HG03565 (cell line): Measurements from ENCODE around the gene CDKL1.

Experiments
- ATAC-seq: cut with Tn5 transposase; IDR thresholded peaks from one replicate; pipeline ENCODE4 v1.9.1; 2021; ENCODE audit warnings: mild to moderate bottlenecking, moderate library complexity; ENCODE audit not compliant: unreplicated experiment

Gene CDKL1

DNA sequence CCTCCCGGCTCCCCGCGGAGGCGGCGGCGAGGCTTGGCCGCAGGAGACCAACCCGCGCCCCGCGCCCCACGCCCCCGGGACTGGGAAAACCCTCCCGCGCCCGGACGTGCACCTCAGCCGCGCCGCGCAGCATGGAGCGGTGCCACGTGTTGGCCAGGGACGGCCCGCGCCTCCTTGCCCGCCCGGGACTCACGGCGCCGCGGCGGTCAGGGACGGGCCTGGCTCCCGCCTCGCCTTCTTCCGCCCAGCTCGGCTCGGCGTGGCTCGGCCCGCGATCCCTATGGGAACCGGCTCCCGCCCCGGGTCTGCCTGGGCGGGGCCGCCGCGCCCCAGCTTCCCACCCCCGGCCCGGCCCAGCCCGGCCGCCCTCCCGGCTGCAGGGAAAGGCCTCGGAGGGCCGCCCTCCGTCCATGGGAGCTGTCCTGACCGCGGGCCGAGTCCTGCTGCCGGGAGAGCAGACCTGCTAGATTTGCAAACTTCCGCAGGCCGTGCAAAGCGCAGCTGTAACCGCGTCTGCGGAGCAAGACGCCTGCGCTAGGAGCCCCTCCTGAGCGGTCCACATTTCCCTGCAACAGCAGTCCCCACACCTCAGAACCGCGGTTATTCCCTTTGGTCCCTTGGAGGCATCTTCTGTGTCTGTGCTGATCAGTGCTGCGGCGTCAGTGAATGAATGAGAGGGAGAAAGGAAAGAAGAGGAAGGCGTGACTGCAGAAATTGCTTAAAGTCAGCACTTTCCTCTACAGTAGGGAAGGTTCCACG is at the start of gene CDKL1:
CDKL1 (minus strand) TSS at position 251 of the 759 bp plus-strand sequence. CDS start 1,013 bp downstream, outside the sequence.
- peak; percentile 38 for ATAC-seq

DNA sequence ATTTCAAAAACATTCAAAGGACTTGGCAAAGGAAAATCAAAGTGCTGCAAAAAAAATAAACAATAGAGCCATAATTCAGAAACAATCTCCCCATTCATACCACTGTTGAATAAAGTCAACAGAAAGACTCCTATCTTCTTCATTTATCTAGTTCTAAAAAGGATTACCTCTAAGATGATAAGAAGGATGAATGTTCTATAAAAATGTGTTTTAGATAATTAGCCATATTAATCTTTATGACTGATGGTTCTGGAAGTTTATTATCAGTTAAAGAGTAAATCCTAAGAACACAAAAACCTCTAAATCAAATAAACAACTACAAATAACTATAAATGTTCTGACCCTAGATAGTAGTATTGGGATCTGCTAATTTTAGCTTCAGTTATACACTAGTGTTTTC is 37.8 kb upstream of the CDKL1 start:
- ATAC-seq = no peak

DNA sequence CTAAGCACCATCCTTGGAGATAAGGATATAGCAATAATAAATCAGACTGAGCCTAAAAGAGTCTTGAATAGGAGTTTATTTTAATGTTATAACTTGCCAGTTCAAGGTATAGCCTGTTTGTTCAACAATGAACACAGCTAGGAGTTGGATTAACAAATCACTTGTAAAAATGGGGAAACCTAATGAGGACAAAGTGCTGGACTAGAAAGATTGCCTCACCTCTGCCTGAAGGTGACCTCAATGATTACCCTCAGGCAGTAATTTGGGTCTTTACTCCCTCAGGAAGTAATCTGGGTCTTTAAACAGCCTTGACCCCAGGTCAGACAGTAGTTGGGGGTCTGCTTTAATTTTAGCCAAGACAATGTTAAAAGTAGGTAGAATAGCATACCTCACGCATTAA is 35.5 kb upstream of the CDKL1 start:
- no peak for ATAC-seq

DNA sequence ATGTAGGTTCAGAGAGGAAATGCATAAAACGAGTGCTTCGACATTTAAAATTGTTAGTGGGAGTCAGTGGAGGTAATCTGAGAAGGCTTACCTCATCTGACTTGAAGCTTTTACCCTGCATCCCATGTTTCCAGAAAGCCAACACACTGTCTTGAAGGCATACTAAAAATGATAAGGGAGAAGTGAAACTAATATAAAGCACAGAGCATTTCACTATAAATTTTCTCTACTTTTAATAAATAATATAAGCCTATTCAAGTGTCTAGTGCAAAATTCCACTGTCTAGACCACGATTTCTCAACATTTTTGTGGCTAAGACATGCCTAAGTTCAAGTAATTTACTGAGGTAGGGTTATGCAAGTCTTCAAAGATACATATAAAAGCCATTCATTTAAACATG is 29.1 kb upstream of the CDKL1 start:
- no peak for ATAC-seq

DNA sequence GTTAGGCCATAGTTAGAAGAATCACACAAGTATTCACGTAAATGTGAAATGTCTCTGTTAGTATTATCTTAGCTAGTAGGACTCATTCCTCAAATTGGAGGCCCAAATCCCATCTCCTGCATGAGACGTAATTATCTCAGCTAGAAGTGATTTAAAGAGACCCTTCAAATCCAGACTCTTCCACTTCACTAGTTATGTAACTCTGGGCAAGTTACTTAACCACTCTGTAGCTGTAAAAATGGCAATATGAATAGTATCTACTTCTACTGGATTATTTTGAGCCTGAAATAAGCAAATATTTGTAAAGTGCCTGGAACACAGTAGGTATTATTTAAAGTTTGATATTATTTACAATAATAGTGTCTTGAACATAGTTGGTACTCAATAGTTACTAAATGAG is 28.4 kb upstream of the CDKL1 start:
- ATAC-seq = no peak

DNA sequence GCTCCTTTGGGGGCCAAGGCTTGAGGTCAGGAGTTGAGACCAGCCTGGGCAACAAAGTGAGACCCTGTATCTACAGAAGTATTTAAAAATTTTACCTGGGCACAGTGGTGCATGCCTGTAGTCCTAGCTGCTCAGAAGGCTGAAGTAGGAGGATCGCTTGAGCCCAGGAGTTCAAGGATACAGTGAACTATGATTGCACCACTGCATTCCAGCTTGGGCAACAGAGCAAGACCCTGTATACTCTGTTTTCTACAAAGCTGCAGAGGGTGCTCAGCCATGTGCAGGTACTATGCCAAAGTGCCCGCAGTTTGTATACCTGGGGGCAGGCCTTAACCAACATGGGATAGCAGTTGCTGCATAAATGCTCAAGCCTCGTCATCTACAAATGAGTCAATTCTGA is 26.8 kb upstream of the CDKL1 start:
- ATAC-seq = no peak

DNA sequence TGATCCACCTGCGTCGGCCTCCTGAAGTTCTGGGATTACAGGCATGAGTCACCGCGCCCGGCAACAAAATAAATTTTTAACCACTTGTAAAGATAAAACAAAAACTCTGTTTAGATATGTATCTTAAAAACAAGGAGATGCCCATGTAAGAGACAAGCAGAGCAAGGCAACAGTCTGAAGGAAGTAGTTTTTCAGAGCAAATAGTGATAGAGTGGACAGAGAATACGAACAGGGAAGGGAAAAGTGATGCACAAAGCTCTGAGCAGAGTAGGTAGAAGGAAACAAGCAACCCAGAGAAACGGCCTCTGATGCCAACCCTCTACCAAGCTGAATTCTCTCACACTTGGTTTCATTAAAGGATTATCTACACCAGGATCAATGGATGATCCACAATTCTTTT is 24.8 kb upstream of the CDKL1 start:
- no peak for ATAC-seq

DNA sequence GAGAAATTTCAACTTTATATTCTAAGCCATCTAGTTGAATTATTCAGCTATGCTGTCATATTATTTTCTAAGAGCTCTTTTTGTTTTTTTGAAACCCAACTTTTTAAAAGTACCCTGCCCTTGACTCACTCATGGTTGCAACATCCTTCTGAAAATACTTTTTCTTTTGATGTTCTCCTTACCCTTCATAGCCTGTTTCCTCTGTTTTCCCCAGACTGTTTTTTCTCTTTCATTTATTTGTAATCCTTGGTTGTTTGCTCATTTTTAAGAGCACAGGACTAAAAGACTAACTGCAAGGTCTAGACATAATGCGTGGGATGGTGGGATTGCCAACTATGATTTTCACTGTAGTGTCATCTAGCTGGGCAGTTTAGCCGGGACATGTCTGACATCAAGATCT is 21.2 kb upstream of the CDKL1 start:
- no peak for ATAC-seq

DNA sequence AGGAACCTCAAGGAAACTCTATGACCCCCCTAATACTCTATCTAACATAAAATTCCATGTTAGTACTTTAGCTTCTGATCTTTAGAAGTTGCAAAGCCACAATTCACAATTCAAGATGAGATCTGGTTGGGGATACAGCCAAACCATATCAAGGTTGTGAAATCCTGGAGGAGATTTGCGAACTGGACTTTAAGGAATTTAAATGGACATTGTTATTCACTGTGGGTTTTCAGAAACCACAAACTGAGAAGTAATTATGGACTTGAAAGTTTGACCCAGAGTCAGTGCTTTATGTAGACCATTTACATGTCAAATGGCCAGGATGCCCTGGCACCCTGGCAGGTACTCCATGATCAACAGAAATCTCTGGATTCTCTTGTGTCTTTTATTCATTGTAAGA is 14.2 kb upstream of the CDKL1 start:
- ATAC-seq = no peak

DNA sequence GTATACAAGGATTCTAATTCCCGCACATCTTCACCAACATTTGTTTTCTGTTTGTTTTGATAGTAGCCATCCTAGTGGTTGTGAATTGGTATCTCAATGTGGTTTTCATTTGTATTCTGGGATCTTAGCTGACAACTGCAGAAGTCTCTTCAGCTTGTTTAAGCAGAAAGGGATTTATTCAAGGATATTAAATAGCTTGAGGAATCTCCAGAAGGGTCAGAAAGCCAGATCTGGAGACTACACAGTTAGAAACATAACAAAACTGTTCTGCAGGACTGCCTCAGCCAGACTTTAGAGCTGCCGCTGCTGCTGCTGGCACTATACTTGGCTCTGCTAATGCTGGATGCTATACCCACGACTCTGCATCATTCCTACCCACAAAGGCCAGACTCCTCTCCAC is 13.4 kb upstream of the CDKL1 start:
- ATAC-seq = no peak

DNA sequence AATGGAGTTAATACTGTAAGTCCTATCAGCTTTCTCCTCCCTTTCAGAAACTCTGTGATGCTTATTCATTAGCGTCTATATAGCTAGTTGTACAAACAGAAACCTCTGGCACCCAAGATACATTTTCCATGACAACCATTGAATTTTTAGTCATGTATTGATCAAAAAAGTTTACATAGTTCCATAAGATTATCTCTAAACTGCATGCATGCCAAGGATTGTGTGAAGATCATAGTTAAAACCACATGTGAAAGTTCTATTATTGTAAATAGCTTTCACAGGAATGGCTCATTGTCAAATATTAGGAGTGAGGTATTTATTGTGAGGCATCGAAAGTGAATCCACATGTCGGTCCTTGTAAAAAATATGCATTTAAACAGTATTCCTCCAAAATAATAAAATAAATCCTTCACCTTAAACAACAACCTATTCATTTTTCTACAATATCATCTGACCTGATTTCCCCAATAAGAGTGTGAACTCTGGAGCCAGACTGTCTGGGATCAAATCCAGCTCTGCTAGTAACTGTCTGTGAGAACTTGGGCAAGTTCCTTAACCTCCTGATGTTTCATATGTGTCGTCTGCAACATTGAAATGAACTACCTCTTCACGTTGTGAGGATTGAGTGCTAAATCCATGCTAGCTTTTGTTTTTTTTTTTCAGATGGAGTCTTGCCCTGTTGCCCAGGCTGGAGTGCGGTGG is 10.6 kb upstream of the CDKL1 start:
- ATAC-seq = no peak

DNA sequence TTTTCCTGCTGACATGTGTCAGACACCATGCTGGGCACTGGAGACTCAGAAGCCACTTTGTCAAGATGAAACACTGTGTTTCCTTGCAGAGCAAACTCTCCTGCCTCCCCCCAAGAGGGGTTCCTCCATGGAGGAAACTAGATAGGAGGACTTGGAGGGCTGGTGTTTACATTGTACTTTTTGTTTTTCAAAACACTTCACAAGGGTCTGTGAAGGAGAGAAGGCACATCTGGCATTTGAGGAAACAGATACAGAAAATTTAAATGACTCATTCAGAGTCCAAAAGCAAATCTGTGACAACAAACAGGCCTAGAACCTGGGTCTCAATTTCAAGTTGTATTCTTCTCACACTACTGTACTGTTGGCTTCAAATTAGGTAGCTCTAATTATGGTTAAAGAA is 6.7 kb upstream of the CDKL1 start:
- ATAC-seq = no peak

DNA sequence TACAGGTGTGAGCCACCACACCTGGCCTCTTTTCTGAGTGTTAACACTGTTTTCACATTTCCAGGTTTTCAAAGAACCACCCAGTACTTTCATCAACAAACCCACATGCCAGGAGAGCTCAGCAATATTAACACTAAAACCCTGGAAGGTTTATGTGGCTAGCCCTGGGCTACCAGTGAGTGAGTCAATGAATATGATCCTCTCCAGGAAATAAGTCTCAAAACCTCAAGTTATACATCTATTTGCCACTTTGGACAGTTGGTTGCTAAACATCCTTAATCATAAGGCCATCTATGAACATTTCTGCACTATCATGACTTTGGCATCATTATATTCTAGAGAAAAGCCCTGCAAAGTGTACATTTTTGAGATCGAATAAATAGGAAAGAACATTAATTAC is 6.3 kb upstream of the CDKL1 start:
- ATAC-seq = no peak

DNA sequence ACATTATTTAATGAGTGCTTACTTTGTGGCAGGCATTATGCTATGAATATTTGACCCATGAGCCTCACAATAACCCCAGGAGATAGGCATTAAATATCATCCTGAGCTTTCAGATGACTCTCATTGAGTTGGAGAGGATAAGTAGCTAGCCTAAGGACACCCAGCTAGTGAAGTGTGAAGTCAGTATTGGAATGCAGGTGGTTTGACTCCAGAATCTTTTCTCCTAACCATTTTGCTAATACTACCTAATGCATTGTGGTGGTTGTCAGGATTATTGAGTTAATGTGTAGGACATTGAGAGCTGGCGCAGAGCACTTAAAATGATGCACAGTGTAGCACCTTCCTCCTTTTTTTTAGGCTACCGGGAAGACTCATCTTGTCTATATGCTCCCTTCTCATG is 3.8 kb upstream of the CDKL1 start:
- no peak for ATAC-seq

DNA sequence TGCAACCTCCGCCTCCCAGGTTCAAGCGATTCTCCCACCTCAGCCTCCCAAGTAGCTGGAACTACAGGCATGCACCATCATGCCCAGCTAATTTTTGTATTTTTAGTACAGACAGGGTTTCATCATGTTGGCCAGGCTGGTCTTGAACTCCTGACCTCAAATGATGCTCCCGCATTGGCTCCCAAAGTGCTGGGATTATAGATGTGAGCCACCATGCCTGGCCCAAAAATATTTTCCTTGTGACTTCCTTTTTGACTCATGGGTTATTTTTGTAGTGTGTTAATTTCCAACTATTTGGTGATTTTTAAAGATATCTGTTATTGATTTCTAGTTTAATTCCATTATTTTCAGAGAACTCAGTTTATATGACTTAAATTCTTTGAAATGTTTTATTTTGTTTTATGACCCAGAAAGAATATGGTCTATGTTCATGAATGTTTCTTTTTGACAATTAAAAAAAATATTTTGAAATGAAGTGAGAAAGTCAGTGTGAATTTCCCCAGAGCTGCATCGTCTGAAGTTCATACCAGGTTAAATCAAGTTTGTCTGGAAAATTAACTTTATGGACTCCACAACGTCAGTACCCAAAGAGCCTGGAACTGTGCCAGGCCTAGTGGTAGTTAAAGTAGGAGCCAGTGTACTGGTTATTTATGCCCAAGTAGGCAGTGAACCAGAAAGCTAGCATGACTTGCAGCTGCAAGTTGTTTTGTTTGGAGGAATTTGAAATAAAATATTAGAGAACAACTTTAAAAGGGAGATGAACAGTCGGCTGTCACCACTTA is 2.8 kb upstream of the CDKL1 start:
- no peak for ATAC-seq

DNA sequence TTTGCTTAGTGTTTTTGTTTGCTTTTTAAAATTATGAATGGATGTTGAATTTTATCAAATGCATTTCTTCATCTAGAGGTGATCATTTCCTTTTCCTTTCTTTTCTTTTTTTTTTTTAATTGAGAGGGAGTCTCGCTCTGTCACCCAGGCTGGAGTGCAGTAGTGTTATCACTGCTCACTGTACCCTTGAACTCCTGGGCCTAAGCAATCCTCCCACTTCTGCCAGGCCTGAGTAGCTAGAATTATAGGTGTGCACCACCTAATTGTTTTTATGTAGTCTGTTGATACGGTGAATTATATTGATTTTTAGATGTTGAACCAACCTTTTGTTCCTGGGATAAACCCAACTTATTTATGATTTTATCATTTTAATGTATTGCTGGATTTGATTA is 1.5 kb upstream of the CDKL1 start:
- no peak for ATAC-seq

DNA sequence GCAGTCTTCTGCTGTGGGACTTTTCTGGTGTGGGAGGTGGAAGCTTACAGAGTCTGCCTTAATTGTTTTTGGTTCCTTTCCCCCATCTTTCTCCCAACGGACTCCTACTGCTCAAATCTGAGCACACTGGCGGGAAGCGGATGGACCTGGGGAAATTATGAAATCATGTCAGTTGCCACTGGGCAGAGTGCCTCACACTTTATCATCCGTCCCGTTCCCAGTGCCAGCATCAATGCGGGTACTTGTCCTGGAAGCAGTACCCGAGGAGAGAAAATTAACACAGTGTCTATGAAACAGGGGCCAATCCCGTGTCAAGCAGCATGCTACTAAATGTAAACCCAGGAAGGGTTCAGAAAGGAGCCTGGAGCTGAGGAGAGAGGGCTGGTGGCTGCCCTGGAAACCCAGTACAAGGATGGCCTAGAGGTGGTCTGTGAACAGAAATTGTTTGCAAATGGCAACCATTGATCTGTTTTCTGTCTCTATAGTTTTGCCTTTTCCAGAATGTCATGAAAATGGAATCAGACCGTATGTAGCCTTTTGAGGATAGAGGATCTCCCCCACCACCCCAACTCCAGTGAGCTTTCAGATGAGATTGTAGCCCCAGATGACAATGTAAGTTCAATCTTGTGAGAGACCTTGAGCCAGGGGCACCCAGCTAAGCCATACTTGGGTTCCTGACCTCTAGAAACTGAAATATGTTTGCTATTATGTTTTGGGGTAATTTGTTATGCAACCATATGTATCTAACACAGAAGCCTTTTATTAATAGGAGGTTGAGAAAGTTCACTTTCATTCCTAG is 908 bp upstream of the CDKL1 start:
- no peak for ATAC-seq

DNA sequence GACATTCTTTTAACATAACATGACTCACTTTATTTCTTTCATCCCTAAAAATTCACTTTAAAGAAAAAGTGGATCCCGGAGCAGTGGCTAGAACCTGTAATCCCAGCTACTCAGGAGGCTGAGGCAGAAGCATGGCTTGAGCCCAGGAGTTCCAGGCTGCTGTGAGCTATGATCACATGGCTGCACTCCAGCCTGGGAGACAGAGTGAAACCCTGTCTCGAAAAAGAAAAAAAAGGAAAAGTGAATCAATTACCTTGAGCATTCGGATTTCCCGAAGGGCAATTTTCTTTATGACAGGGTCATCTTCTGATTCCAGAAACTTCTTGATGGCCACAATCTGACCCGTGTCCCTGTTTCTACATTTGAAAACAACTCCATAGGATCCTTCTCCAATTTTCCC is 1.2 kb downstream of the CDKL1 start:
- ATAC-seq = no peak

DNA sequence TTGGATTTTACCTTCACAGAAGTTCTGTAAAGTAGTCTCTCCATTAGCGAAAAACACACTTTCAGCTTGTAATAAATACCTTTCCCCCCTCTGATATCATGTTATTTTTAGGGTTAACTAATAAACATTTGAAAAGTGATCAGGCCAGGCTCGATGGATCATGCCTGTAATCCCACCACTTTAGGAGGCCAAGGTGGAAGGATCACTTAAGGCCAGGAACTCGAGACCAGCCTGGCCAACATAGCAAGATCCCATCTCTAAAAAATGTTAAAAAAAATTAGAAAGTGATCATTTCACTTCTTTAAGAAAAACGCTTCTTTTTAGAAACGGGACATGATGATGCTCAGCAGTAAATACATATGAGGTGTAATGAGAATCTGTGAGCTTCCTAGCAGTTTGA is 2.0 kb downstream of the CDKL1 start:
- ATAC-seq = no peak

DNA sequence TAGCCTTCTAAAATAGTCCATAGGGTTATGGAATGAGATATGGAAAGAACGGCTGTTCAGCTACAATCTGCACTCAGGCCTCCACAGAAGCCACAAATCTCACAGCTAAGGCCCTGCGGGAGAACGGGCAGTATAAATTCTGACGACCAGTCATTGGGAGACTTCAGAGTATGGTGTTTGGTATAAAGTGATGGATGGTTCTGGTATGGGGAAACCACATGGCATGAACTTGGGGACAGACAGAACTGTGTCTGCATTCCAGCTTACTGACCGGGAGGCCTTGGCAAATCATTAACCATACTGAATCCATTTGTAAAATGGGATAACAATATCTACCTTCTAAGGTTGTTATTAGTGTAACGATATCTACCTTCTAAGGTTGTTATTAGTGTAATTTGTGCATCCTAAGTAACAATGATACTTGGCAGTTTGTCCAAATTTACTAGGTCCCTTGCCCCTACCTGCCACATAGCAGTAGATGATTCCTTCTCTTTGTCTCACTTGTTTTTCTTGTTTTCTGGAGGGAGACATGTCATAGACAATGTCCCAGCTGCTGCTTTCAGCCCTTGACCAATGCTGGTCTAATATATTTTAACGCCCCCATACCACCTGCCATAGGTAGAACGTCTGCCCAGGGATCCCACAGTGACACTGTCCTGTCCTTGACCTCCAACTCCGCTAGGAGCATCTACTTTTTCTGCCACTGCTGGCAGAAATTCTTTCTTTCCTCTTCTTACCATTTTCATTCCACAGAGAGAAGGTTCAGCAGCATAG is 6.8 kb downstream of the CDKL1 start:
- no peak for ATAC-seq
